C4-2B (cell line): ENCODE results near the gene SYNPO2.
"Not testable (repeated sequence)": the region's sequence is repeated elsewhere in the genome, so short reads cannot be mapped to it uniquely, and the experiment has no call there.

Source experiments
- H3K27ac ChIP-seq: fragments of 450-650 bp; 2 replicates; pipeline ENCODE4 v1.5.1; 2017
- ZFX ChIP-seq: fragments of 450-650 bp; IDR thresholded peaks from 2 replicates; pipeline ENCODE4 v1.6.1; 2017
- TF ChIP-seq, protein P1 (sequence below): fragments of 450-650 bp; conservative IDR thresholded peaks from 2 replicates; pipeline ENCODE4 v1.5.1; 2017; ENCODE audit warnings: mild to moderate bottlenecking

SYNPO2 gene

GRCh38 chr4:119017636-119018035 is 129.0 kb downstream of the SYNPO2 start:
- TF ChIP-seq ZFX = no peak
- TF ChIP-seq, protein P1, sequence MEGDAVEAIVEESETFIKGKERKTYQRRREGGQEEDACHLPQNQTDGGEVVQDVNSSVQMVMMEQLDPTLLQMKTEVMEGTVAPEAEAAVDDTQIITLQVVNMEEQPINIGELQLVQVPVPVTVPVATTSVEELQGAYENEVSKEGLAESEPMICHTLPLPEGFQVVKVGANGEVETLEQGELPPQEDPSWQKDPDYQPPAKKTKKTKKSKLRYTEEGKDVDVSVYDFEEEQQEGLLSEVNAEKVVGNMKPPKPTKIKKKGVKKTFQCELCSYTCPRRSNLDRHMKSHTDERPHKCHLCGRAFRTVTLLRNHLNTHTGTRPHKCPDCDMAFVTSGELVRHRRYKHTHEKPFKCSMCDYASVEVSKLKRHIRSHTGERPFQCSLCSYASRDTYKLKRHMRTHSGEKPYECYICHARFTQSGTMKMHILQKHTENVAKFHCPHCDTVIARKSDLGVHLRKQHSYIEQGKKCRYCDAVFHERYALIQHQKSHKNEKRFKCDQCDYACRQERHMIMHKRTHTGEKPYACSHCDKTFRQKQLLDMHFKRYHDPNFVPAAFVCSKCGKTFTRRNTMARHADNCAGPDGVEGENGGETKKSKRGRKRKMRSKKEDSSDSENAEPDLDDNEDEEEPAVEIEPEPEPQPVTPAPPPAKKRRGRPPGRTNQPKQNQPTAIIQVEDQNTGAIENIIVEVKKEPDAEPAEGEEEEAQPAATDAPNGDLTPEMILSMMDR = no peak
- H3K27ac ChIP-seq = no peak overlapping the region

GRCh38 chr4:119020158-119020557 is 131.5 kb downstream of the SYNPO2 start:
- no peak overlapping the region for H3K27ac ChIP-seq
- TF ChIP-seq, protein P1 = no peak
- TF ChIP-seq ZFX = no peak

- H3K27ac ChIP-seq = not testable (repeated sequence)
Observed at GRCh38 chr4:119022520-119022919, 133.9 kb downstream of the SYNPO2 start.

- TF ChIP-seq ZFX = no peak
- TF ChIP-seq, protein P1 = no peak
- no peak overlapping the region for H3K27ac ChIP-seq
Observed at GRCh38 chr4:119024102-119024501, 135.4 kb downstream of the SYNPO2 start.

GRCh38 chr4:119025420-119025819 is 136.8 kb downstream of the SYNPO2 start:
- TF ChIP-seq, protein P1 = no peak
- no peak for TF ChIP-seq ZFX
- H3K27ac ChIP-seq = no peak overlapping the region

DNA sequence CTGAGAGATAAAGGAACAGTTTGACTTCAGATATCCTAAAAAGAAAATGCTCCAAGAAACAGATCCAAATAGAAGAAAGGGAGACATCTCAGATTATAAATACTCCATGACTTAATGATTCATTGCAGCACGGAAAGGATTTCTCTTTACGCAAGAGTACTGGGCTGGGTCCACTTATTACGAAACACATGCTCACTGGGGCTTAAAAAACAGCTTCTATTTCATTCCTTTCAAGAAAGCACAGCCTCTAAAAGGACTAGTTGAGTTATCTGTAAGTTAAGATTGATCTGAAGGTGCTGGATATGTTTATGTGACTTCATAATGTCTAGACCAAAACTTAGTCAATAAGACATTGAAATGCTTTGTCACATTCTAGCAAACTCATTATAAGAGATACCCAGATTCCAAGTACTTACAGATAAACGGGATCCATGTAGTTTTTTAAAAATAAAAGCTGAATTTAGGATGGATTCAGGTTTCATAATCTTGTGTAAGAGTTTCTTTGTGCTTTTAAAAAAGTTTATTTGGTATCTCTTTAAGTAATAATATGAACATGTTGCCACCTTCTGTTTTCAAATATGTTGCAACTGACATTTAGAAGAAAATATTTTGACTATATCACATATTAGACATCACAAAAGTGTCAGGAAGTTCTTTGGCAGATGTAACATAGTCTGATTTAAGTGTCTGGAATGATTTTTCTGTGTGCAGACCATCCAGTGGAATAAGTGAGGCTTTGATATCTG is 137.4 kb downstream of the SYNPO2 start:
- no peak overlapping the region for H3K27ac ChIP-seq
- TF ChIP-seq, protein P1 = no peak
- TF ChIP-seq ZFX = no peak

GRCh38 chr4:119026662-119027444 is 138.2 kb downstream of the SYNPO2 start:
- no peak for TF ChIP-seq ZFX
- TF ChIP-seq, protein P1 = no peak
- H3K27ac ChIP-seq = no peak overlapping the region
